ENCODE results near the gene KLRB1.

KLRB1 gene

DNA sequence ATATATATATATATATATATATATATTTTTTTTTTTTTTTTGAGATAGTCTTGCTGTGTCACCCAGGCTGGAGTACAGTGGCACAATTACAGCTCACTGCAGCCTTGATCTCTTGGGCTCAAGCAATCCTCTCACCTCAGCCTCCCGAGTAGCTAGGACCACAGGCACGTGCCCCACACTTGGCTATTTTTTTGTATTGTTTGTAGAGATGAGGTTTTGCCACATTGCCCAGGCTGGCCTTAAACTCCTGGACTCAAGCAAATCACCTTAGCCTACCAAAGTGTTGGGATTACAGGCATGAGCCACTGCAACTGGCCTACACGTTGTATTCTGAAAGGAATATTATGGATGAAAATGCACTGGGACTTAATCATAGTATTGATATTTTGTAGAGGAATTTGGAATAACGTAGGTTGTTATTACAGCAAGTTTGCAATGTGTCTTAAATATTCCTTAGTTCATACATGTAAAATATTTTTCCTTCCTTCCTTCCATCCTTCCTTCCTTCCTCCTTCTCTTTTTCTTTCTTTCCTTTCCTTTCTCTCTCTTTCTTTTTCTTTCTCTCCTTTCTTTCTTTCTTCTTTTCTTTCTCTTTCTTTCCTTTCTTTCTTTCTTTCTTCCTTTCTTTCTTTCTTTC is 862 bp downstream of the KLRB1 start:
- H3K36me3 ChIP-seq (ENCODE audit: control insufficient read depth, low read length): no peaks in the 10 kb centered on the region
- no peak overlapping the region for H3K4me2 ChIP-seq (ENCODE audit: low read length)
- H3K27ac ChIP-seq (ENCODE audit: low read depth, low read length): no peak overlapping the region
- no peaks in the 10 kb centered on the region for H3K9me3 ChIP-seq (ENCODE audit: control insufficient read depth, insufficient read depth, low read length)
- H3K79me2 ChIP-seq (ENCODE audit: control insufficient read depth, low read length): no peaks in the 10 kb centered on the region
- no peaks in the 10 kb centered on the region for H3K27me3 ChIP-seq (ENCODE audit: control insufficient read depth, low read length)
- no peaks in the 10 kb centered on the region for H3F3A ChIP-seq (ENCODE audit: control insufficient read depth, insufficient read depth)
- H3K4me1 ChIP-seq (ENCODE audit: control insufficient read depth, low read length): no peaks in the 10 kb centered on the region
- H3K4me3 ChIP-seq (ENCODE audit: low read length): no peak overlapping the region
- no peaks in the 10 kb centered on the region for H3K9me2 ChIP-seq (replicated peaks; ENCODE audit: control insufficient read depth, low read length)
- TF ChIP-seq EZH2phosphoT487 (IDR thresholded peaks at IDR 0.05; ENCODE audit: borderline replicate concordance, low read length): no peak
- no peak for TF ChIP-seq CTCF (IDR thresholded peaks at IDR 0.05; ENCODE audit: low read depth, low read length, poor library complexity, severe bottlenecking)
- H4K20me1 ChIP-seq (ENCODE audit: control insufficient read depth, insufficient read depth, low read depth, low read length): no peaks in the 10 kb centered on the region

GRCh38 chr12:9606247-9606646 is 1.5 kb downstream of the KLRB1 start:
- Histone ChIP-seq H3K27ac (ENCODE audit: low read depth, low read length) (no peak overlapping the region), H3F3A (ENCODE audit: control insufficient read depth, insufficient read depth) (no peaks in the 10 kb centered on the region), H3K4me2 (ENCODE audit: low read length) (no peak overlapping the region), H3K4me1 (ENCODE audit: control insufficient read depth, low read length) (no peaks in the 10 kb centered on the region), H4K20me1 (ENCODE audit: control insufficient read depth, insufficient read depth, low read depth, low read length) (no peaks in the 10 kb centered on the region), H3K79me2 (ENCODE audit: control insufficient read depth, low read length) (no peaks in the 10 kb centered on the region), H3K9me2 (replicated peaks; ENCODE audit: control insufficient read depth, low read length) (no peaks in the 10 kb centered on the region), H3K27me3 (ENCODE audit: control insufficient read depth, low read length) (no peaks in the 10 kb centered on the region), H3K4me3 (ENCODE audit: low read length) (no peak overlapping the region), H3K36me3 (ENCODE audit: control insufficient read depth, low read length) (no peaks in the 10 kb centered on the region), H3K9me3 (ENCODE audit: control insufficient read depth, insufficient read depth, low read length) (no peaks in the 10 kb centered on the region)
- no peak for TF ChIP-seq CTCF (IDR thresholded peaks at IDR 0.05; ENCODE audit: low read depth, low read length, poor library complexity, severe bottlenecking)
- TF ChIP-seq EZH2phosphoT487 (IDR thresholded peaks at IDR 0.05; ENCODE audit: borderline replicate concordance, low read length): no peak

DNA sequence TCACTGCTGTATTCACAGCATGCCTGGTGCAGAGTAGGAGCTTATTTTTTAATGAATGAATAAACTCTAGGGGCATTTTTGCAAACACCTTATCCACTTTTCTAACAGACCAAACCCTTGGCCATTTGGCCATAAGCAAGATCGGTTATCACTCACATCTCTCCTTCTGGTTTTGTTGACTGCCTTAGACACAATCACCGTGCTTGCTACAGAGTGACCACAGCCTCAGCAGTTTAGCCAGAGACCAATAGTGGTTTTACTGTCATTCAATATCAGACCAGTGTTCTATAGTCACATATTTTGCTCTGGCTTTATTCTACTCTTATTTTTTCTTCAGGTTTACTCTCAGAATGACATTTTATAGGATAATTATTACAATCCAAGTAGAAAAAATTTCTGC is 2.2 kb downstream of the KLRB1 start:
- no peaks in the 10 kb centered on the region for H3F3A ChIP-seq (ENCODE audit: control insufficient read depth, insufficient read depth)
- H3K27me3 ChIP-seq (ENCODE audit: control insufficient read depth, low read length): no peaks in the 10 kb centered on the region
- H4K20me1 ChIP-seq (ENCODE audit: control insufficient read depth, insufficient read depth, low read depth, low read length): no peaks in the 10 kb centered on the region
- no peaks in the 10 kb centered on the region for H3K9me3 ChIP-seq (ENCODE audit: control insufficient read depth, insufficient read depth, low read length)
- no peaks in the 10 kb centered on the region for H3K79me2 ChIP-seq (ENCODE audit: control insufficient read depth, low read length)
- H3K36me3 ChIP-seq (ENCODE audit: control insufficient read depth, low read length): no peaks in the 10 kb centered on the region
- no peak overlapping the region for H3K27ac ChIP-seq (ENCODE audit: low read depth, low read length)
- TF ChIP-seq CTCF (IDR thresholded peaks at IDR 0.05; ENCODE audit: low read depth, low read length, poor library complexity, severe bottlenecking) (no peak), EZH2phosphoT487 (IDR thresholded peaks at IDR 0.05; ENCODE audit: borderline replicate concordance, low read length) (no peak)
- no peak overlapping the region for H3K4me3 ChIP-seq (ENCODE audit: low read length)
- no peaks in the 10 kb centered on the region for H3K4me1 ChIP-seq (ENCODE audit: control insufficient read depth, low read length)
- H3K9me2 ChIP-seq (replicated peaks; ENCODE audit: control insufficient read depth, low read length): no peaks in the 10 kb centered on the region
- H3K4me2 ChIP-seq (ENCODE audit: low read length): no peak overlapping the region

Data from DOHH2 (cell line).